Measurements from ENCODE around the gene NDUFS7. TPM values are rescaled to one million over a fixed set of nuclear protein-coding genes. Genes with fewer than 3 reads are reported as not detected.

The NDUFS7 gene
- total RNA-seq, 4 donors from 2014 or later = 108 to 217 (median 128) TPM

GRCh38 chr19:1386945-1387683 lies 3.4 kb downstream of the NDUFS7 start:
- no peak overlapping the region for H3K4me3 ChIP-seq (ENCODE audit: low read depth, poor library complexity, severe bottlenecking)
- intact Hi-C loops (cut with DNase I; ENCODE audit: low total_unique reads) = no loop called here
- DNase-seq (ENCODE audit: low spot score in 2 of 2) = no peak
- WGBS, 2 donors = 58 to 62% methylated on average over 32 to 33 of the region's 39 CpGs
- TF ChIP-seq POLR2A (IDR thresholded peaks at IDR 0.05) = no peak
- TF ChIP-seq, protein P1, sequence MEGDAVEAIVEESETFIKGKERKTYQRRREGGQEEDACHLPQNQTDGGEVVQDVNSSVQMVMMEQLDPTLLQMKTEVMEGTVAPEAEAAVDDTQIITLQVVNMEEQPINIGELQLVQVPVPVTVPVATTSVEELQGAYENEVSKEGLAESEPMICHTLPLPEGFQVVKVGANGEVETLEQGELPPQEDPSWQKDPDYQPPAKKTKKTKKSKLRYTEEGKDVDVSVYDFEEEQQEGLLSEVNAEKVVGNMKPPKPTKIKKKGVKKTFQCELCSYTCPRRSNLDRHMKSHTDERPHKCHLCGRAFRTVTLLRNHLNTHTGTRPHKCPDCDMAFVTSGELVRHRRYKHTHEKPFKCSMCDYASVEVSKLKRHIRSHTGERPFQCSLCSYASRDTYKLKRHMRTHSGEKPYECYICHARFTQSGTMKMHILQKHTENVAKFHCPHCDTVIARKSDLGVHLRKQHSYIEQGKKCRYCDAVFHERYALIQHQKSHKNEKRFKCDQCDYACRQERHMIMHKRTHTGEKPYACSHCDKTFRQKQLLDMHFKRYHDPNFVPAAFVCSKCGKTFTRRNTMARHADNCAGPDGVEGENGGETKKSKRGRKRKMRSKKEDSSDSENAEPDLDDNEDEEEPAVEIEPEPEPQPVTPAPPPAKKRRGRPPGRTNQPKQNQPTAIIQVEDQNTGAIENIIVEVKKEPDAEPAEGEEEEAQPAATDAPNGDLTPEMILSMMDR (IDR thresholded peaks at IDR 0.05) = no peak

DNA sequence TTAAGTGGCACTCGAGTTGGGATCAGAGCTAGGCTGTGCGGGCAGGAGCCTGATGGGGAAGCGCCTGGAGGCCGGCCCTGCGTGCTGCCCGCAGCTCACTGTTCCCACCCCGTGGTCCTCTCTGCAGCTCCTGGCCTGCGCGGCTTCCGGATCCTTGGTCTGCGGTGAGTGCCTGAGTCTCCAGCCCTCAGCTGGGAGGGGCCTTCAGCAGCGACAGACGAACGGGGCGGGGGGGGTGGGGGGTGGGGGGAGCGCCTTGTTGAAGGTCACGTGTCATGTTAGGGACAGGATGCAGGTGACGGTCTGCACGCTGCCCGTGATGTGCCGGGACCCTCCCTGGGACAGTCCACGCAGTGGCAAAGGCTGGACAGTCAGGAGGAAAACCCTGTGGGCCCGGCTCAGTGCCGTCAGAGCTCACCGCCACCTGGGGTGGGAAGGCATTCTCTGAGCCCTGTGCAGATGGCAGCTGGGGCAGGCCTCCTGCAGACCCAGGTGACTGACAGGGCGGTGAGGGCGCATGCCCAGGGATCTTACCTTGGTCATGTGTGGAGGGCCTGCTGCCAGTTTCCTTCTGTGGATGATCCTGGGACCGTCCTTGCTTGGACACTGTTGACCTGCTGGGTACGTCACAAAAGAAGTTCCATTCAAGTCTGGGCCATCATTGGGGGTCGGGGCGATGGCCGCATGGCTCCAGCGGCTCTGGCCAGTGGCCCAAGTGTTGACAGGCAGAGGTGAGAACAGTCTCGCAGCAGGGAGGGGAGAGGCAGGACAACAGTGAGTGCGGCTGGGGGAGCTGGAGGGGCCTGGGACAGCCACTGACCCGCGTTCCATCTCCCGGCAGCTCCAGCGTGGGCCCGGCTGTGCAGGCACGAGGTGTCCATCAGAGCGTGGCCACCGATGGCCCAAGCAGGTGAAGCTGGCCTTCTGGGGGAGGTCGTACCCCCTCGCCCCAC lies 4.3 kb downstream of the NDUFS7 start:
- intact Hi-C loops (cut with DNase I; ENCODE audit: low total_unique reads) = no loop called here

DNA sequence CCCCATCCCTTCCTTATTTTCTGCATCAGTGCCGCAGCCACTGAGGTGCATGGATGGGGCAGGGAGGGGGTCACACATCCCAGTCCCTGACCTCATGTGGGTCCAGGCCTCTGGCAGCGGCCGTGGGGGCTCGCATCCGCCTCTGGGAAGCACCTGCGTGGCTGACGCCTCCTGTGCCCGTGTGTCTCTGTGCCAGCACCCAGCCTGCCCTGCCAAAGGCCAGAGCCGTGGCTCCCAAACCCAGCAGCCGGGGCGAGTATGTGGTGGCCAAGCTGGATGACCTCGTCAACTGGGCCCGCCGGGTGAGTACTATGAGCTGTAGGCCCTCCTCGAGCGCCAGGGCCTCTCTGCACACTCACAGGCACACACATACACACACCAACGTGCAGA lies 4.9 kb downstream of the NDUFS7 start:
- WGBS, 2 donors = 89 to 94% methylated on average over 16 of the region's 17 CpGs
- intact Hi-C loops (cut with DNase I; ENCODE audit: low total_unique reads) = no loop called here
- TF ChIP-seq, protein P1 (IDR thresholded peaks at IDR 0.05) = no peak
- no peak for TF ChIP-seq POLR2A (IDR thresholded peaks at IDR 0.05)

More for the DNA sequence above, 4.3 kb downstream of the NDUFS7 start:
- TF ChIP-seq, protein P1 (IDR thresholded peaks at IDR 0.05) = no peak
- no peak for TF ChIP-seq POLR2A (IDR thresholded peaks at IDR 0.05)
- H3K4me3 ChIP-seq (ENCODE audit: low read depth, poor library complexity, severe bottlenecking) = no peak overlapping the region
- no peak for DNase-seq (ENCODE audit: low spot score in 2 of 2)
- WGBS, 2 donors = 85 to 90% methylated on average over 14 to 40 of the region's 45 CpGs

GRCh38 chr19:1389033-1389940 lies 5.6 kb downstream of the NDUFS7 start:
- intact Hi-C loops (cut with DNase I; ENCODE audit: low total_unique reads) = no loop called here
- no peak for TF ChIP-seq POLR2A (IDR thresholded peaks at IDR 0.05)
- TF ChIP-seq, protein P1 (IDR thresholded peaks at IDR 0.05) = no peak
- no peak for DNase-seq (ENCODE audit: low spot score in 2 of 2)
- 92% methylated on average over 38 to 39 of the region's 39 CpGs for WGBS, 2 donors
- H3K4me3 ChIP-seq (ENCODE audit: low read depth, poor library complexity, severe bottlenecking) = no peak overlapping the region

More for the DNA sequence above, 4.9 kb downstream of the NDUFS7 start:
- DNase-seq (ENCODE audit: low spot score in 2 of 2) = no peak
- no peak overlapping the region for H3K4me3 ChIP-seq (ENCODE audit: low read depth, poor library complexity, severe bottlenecking)

DNA sequence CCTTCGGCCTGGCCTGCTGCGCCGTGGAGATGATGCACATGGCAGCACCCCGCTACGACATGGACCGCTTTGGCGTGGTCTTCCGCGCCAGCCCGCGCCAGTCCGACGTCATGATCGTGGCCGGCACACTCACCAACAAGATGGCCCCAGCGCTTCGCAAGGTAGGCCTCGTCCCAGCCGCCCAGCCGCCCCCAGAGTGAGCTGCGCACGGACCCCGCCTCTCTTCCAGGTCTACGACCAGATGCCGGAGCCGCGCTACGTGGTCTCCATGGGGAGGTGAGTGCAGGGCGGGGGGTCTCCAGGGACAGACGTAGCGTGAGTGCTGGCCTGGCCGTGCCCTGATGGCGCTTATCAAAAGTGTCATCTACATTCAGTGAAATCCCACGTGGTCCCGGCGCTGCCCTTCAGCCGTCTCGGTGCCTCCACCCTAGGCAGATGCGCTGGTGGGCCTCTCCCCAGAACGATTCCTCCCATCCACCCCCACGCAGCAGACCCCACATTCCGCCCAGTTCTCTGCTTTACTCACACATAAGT lies 7.2 kb downstream of the NDUFS7 start:
- no peak overlapping the region for H3K4me3 ChIP-seq (ENCODE audit: low read depth, poor library complexity, severe bottlenecking)
- 95% methylated on average over 42 of the region's 42 CpGs for WGBS, 2 donors
- TF ChIP-seq, protein P1 (IDR thresholded peaks at IDR 0.05) = no peak
- TF ChIP-seq POLR2A (IDR thresholded peaks at IDR 0.05) = no peak
- intact Hi-C loops (cut with DNase I; ENCODE audit: low total_unique reads) = no loop called here
- DNase-seq (ENCODE audit: low spot score in 2 of 2) = no peak
